HG03103 (cell line): ENCODE measurements around the gene SUGCT.

Experiments used
- ATAC-seq: cut with Tn5 transposase; IDR thresholded peaks from one replicate; pipeline ENCODE4 v1.9.1; 2021; ENCODE audit warnings: low read depth; ENCODE audit not compliant: unreplicated experiment

Gene SUGCT

GRCh38 chr7:40882071-40882658 is 747.4 kb downstream of the SUGCT start:
- no peak for ATAC-seq

- ATAC-seq = no peak
Observed at GRCh38 chr7:40883826-40884225, 749.0 kb downstream of the SUGCT start.

DNA sequence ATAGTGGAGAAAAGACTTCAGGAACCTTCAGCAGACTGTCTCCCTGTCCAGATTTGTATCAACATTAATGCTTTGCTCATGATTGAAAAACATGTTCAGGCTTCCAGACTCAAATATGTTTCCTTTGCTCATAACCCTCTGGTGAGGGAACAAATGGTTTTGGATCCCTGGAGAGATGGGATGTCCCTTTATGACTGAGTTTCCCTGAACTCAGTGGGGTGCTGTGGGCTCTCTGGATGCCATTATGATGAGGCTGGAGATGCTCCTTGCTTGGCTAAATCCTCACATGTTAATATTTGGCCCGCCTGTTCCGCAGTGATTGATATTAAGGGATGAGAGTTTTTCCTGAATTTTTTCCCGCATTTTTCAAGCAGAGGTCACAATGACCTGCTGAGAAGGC is 749.4 kb downstream of the SUGCT start:
- no peak for ATAC-seq

DNA sequence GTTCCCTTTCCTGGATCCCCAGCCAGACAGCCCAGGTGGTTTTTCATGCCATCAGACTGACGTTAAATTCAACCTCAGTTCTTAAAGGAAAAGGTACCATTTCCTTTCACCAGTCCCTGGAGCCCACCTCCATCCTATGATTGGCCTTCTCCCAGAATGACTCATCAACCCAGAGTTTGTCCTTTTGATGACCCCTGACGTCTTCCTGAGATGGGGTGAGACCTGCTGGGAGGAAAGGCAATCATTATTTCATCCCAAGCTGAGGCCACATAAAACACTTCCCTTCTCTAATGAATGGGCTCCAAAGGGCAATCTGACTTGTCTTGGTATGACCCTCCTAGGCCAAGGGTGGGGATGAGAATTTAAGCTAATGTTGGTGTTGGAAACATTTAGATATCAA is 750.7 kb downstream of the SUGCT start:
- ATAC-seq = no peak

DNA sequence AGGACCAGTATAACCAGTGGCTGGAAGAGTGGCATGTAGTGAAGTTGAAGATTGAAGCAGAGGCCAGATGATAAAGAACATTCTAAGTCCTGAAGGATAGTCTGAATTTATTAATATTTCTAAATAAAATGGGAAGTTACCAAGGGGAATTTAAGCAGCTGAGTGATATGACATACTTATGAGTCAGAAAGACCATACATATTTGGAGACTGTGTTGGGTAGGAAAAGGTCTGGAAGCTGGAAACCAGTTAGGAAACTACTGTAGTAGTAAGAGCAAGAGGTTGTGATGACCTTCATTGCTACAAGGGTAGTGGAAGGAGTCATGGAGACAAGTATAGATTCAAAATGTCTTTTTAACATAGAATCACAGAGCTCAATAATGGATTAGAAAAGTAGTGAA is 752.3 kb downstream of the SUGCT start:
- no peak for ATAC-seq

- no peak for ATAC-seq
Observed at GRCh38 chr7:40888499-40888898, 753.7 kb downstream of the SUGCT start.

DNA sequence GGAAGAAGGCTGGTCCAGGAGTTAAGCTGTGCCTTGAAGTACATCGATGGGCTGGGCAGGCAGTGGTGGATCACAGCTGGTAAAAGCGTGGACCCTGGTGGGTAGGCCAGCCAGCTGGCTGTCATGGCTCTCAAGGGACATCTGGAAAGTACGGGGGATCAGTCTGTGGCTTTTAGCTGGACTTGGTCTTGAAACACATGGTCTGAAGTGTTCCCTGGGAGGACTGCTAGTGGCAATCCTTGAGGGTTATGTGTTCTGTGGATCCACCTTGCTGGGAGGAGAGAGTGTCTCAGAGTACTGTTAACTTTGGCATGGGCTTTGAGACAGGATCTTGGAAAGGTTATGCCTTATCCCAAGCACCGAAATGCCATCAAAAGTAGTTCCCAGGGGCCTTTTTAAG is 754.3 kb downstream of the SUGCT start:
- ATAC-seq = no peak

DNA sequence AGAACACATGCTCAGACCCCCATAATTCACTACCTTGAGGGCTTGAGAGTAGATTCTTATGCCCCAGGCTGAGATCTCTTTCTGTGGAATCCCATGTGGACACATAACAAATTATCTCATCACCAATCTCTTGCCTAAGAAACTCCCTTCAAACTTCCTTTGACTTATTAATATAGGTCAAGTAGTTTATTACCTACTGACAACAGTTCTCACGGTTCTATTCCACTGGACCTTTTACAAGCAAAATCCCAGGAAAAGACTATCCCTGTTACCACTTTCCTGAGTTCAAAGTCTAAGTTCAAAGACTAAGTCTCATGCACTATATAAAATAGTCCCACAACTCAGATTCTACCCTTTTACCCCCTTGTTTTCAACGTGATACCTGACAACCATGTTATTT is 754.7 kb downstream of the SUGCT start:
- no peak for ATAC-seq

DNA sequence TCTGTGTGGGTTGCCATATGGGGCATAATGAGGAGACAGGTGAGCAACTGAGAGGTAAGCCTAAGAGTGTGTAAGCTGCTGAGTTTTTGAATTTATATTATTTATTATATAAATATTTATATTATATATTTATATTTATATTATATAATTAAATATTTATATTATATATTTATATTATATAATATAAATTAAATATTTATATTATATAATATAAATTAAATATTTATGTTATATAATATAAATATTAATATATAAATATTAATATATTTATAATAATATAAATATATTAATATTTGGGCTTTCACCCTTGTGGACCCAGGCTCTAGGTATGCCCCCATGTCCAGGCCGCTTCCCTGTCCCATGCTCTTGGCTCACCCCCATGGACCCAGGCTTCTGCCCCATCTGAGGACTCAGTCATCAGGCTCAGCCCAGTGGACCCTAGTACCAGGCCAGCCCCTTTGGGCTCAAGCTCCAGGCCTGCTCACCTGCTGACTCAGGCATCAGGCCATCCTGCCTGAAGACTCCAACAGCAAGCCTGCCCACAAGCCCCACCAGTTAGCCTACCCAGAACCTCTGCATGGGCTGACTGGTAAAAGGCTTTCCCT is 755.4 kb downstream of the SUGCT start:
- ATAC-seq = no peak

DNA sequence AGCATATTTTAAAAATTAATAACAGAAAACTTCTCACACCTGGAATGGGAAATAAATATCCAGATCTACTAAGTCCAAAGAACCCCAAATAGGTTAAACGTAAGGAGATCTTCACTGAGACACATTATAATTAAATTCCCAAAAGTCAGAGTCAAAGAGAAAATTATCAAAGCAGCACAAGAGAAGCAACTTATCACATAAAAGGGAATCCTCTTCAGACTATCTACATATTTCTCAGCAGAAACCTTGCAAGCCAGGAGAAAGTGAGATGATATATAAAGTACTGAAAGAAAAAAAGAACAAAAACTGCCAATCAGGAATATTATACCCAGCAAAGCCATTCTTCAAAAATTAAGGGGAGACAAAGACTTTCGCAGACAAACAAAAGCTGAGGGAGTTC is 756.4 kb downstream of the SUGCT start:
- ATAC-seq = no peak

- ATAC-seq = no peak
Observed at GRCh38 chr7:40899151-40899550, 764.3 kb downstream of the SUGCT start.

DNA sequence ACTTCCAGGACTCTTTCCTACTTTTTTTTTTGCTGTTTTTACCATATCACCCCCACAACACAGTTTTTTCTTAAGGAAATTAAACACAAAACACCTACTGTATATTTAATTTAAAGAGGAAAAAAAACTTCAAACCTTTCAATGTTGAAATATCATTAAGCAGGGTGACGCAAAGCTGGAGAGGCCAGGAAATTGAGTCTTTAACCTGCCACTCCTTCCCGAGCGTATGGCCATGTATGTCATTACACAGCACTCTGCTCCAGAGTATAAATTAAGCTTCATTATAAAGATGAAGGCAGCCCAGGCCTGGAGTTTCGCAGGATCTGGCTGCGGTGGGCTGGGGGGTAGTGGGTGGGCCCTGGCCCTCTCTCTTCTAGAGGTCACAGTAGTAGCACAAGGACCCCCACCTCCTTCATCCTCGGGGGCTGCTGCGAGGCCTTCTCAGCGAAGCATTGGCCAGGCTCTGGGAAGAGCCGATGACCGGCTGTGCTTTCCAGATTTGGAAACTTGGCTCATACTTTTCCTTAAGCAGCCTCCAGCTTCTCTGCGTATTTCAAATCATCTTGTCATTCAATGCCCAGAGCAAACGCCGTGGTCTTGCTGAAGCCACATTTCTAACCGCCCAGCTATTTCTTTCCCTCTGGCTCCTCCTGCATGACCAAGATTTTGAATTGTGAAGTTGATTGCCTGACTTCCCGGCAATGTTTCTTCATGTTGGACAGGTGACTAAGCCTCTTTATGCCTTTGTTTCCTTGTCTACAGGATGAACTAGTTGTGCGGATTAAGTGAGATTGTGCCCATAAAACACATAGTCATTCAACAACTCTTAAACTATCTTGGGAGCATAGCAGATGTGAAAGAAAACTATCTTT is 765.1 kb downstream of the SUGCT start:
- no peak for ATAC-seq

DNA sequence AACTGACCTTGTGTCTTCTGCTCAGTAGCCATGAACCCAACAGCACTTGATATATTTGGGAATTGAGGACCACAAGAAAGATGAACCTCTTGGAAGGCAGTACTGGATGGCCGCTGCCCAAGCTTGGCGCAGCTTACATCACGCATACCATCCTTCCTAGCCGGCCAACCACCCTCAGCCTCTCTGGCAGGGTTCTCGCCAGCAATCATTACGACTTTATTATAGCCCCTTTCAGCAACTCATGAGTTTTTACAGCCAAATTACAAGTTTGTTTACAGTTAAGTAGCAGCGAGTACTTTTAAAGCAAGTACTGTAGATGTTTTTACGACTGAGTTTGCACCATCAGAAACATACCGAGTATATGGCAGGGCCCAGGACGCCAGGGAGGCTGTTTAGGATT is 769.1 kb downstream of the SUGCT start:
- no peak for ATAC-seq

DNA sequence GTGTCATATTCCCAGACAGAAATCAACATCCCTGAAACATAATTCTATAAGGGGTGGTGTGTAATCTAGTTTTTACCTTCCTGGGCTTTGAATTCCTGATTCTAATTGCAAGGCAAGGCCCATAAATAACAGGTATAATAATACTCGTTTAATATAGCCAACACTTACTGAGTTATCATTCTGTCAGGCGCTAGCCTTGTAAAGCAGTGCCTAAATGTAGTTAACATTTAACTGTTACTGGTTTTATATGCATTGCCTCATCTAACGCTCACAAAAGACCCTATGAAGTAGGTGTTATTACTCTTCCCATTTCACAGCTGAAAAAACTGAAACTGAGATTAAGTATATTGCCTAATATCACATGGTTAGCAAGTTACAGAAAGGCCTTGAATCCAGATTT is 772.5 kb downstream of the SUGCT start:
- no peak for ATAC-seq

- ATAC-seq = no peak
Observed at GRCh38 chr7:40909346-40909980, 774.7 kb downstream of the SUGCT start.
